ENCODE results near the gene MTM1.

DNA sequence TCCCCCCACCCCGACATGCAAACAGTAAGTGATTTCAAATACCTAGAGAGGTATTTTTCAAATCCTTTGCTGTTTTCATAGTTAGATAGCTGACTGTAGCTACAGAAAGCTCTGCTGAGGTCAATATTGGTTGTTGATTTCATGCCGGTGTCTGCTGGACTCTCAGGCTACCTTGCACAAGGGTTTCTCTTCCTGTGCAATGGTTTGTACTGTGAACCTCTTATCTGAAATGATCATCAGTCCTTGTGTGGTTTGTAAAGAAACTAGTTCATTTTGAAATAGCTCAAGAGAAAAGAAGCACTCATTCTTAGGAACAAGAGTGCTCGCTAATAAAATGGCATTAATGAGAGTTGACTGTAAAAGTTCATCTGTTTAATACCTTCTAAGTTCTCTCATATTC, 2.1 kb downstream of the MTM1 start:
- TF ChIP-seq, protein P1, sequence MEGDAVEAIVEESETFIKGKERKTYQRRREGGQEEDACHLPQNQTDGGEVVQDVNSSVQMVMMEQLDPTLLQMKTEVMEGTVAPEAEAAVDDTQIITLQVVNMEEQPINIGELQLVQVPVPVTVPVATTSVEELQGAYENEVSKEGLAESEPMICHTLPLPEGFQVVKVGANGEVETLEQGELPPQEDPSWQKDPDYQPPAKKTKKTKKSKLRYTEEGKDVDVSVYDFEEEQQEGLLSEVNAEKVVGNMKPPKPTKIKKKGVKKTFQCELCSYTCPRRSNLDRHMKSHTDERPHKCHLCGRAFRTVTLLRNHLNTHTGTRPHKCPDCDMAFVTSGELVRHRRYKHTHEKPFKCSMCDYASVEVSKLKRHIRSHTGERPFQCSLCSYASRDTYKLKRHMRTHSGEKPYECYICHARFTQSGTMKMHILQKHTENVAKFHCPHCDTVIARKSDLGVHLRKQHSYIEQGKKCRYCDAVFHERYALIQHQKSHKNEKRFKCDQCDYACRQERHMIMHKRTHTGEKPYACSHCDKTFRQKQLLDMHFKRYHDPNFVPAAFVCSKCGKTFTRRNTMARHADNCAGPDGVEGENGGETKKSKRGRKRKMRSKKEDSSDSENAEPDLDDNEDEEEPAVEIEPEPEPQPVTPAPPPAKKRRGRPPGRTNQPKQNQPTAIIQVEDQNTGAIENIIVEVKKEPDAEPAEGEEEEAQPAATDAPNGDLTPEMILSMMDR (IDR thresholded peaks at IDR 0.05; ENCODE audit: poor library complexity, severe bottlenecking) = no peak
- TF ChIP-seq EZH2 (IDR thresholded peaks at IDR 0.05; ENCODE audit: borderline replicate concordance, insufficient read depth, low read length, poor library complexity, severe bottlenecking) = no peak
- TF ChIP-seq TAF1 (IDR thresholded peaks at IDR 0.05; ENCODE audit: low read depth) = no peak
- no peak for TF ChIP-seq POLR2AphosphoS5 (IDR thresholded peaks at IDR 0.05)
- no peak for TF ChIP-seq EP300 (conservative IDR thresholded peaks at IDR 0.05; ENCODE audit: poor library complexity, severe bottlenecking)

Data from neural cell (in vitro differentiated cells).